ENCODE measurements around the gene RAMP3. TPM values are rescaled to one million over a fixed set of nuclear protein-coding genes. Genes with fewer than 3 reads are reported as not detected.

RAMP3 gene
- total RNA-seq, 1 experiment from 2014 or later, result not detected

- H2AFZ ChIP-seq (ENCODE audit: low read length), result no peak overlapping the region
- no TSS peak for BruUV-seq (replicated peaks)
- H3K79me2 ChIP-seq (ENCODE audit: low read length), result no peaks in the 10 kb centered on the region
- TF ChIP-seq EZH2phosphoT487 (IDR thresholded peaks at IDR 0.05; ENCODE audit: borderline replicate concordance, low read length) (no peak), EZH2 (IDR thresholded peaks at IDR 0.05; ENCODE audit: low read length, unreplicated experiment) (no peak), CTCF (conservative IDR thresholded peaks at IDR 0.05; ENCODE audit: low read depth, low read length) (no peak)
- no peaks in the 10 kb centered on the region for H3K36me3 ChIP-seq (ENCODE audit: low read depth, low read length)
- H3K9me2 ChIP-seq (replicated peaks; ENCODE audit: low read length), result no peaks in the 10 kb centered on the region
- CTCF ChIA-PET, result no interaction called here
- H3K9me3 ChIP-seq (ENCODE audit: low read length), result no peaks in the 10 kb centered on the region
- no peaks in the 10 kb centered on the region for H4K20me1 ChIP-seq (ENCODE audit: low read length)
- ATAC-seq, result no peak
- DNase-seq, result no peak
- H3K27me3 ChIP-seq (ENCODE audit: low read length), result peaks cover 26% of the 10 kb centered on the region
- no peak overlapping the region for H3K4me2 ChIP-seq (ENCODE audit: low read length)
- intact Hi-C loops (cut with micrococcal nuclease), result no loop called here
- POLR2A ChIA-PET (ENCODE audit: unreplicated experiment), result no interaction called here
- no peak overlapping the region for H3K9ac ChIP-seq (ENCODE audit: low read length)
- no peak overlapping the region for H3K27ac ChIP-seq (ENCODE audit: low read length)
- H3K4me3 ChIP-seq (ENCODE audit: low read length), result no peak overlapping the region
- H3F3A ChIP-seq (ENCODE audit: low read length, unreplicated experiment), result no peaks in the 10 kb centered on the region
- H3K4me1 ChIP-seq (ENCODE audit: insufficient read depth, low read length), result no peaks in the 10 kb centered on the region
These were observed 22.7 kb downstream of the RAMP3 start for GRCh38 chr7:45180084-45180986.

GRCh38 chr7:45181286-45181960 lies 23.8 kb downstream of the RAMP3 start:
- ATAC-seq (no peak), DNase-seq (no peak)
- TF ChIP-seq EZH2 (IDR thresholded peaks at IDR 0.05; ENCODE audit: low read length, unreplicated experiment) (no peak), CTCF (conservative IDR thresholded peaks at IDR 0.05; ENCODE audit: low read depth, low read length) (no peak), EZH2phosphoT487 (IDR thresholded peaks at IDR 0.05; ENCODE audit: borderline replicate concordance, low read length) (no peak)
- Histone ChIP-seq H2AFZ (ENCODE audit: low read length) (no peak overlapping the region), H3K4me3 (ENCODE audit: low read length) (no peak overlapping the region), H3K9me3 (ENCODE audit: low read length) (no peaks in the 10 kb centered on the region), H3K27me3 (ENCODE audit: low read length) (peaks cover 26% of the 10 kb centered on the region), H3F3A (ENCODE audit: low read length, unreplicated experiment) (no peaks in the 10 kb centered on the region), H3K9me2 (replicated peaks; ENCODE audit: low read length) (no peaks in the 10 kb centered on the region), H3K36me3 (ENCODE audit: low read depth, low read length) (no peaks in the 10 kb centered on the region), H3K79me2 (ENCODE audit: low read length) (no peaks in the 10 kb centered on the region), H3K4me2 (ENCODE audit: low read length) (no peak overlapping the region), H3K27ac (ENCODE audit: low read length) (no peak overlapping the region), H3K4me1 (ENCODE audit: insufficient read depth, low read length) (no peaks in the 10 kb centered on the region), H3K9ac (ENCODE audit: low read length) (no peak overlapping the region), H4K20me1 (ENCODE audit: low read length) (no peaks in the 10 kb centered on the region)
- CTCF ChIA-PET, result no interaction called here
- POLR2A ChIA-PET (ENCODE audit: unreplicated experiment), result no interaction called here
- BruUV-seq (replicated peaks), result no TSS peak
- intact Hi-C loops (cut with micrococcal nuclease), result no loop called here
